Fibroblast of lung (primary cell): ENCODE results near the gene SORCS2. TPM values are rescaled to one million over a fixed set of nuclear protein-coding genes. Genes with fewer than 3 reads are reported as not detected.

Experiments
- DNase-seq, 2 donors: peaks; one replicate each; pipeline versions ENCODE4 v3.0.0 to v3.0.0-alpha.2; 2010; ENCODE audit warnings: low read depth in 2 of 2
- H2AFZ ChIP-seq: 2 replicates; pipeline ENCODE4 v1.5.1; 2012; ENCODE audit warnings: low read length, control low read depth, inconsistent platforms
- H3K27ac ChIP-seq: 2 replicates; pipeline ENCODE4 v1.5.1; 2011; ENCODE audit warnings: low read length, control low read depth; ENCODE audit not compliant: insufficient read depth
- H3K27me3 ChIP-seq: 2 replicates; pipeline ENCODE4 v1.5.1; 2011; ENCODE audit warnings: mild to moderate bottlenecking, low read length; ENCODE audit not compliant: control insufficient read depth, insufficient read depth
- H3K36me3 ChIP-seq: 2 replicates; pipeline ENCODE4 v1.5.1; 2011; ENCODE audit warnings: low read length; ENCODE audit not compliant: control insufficient read depth, insufficient read depth
- H3K4me1 ChIP-seq: 2 replicates; pipeline ENCODE4 v1.5.1; 2011; ENCODE audit warnings: low read length; ENCODE audit not compliant: control insufficient read depth, insufficient read depth; ENCODE audit errors: extremely low read depth
- H3K4me2 ChIP-seq: 2 replicates; pipeline ENCODE4 v1.5.1; 2011; ENCODE audit warnings: low read length, control low read depth; ENCODE audit not compliant: insufficient read depth; ENCODE audit errors: extremely low read depth
- H3K4me3 ChIP-seq, 4 experiments: fragments of 200-600 bp in 1 of 4; sonication (generic) in 1 of 4; replicated peaks in 1 of 4; 2 replicates each; pipeline ENCODE4 v1.5.1; 2011 to 2016; ENCODE audit warnings: low read length in 4 of 4, low read depth in 3 of 4, mild to moderate bottlenecking in 3 of 4, control low read depth in 2 of 4, inconsistent platforms in 1 of 4, mixed read lengths in 1 of 4; ENCODE audit not compliant: insufficient read depth in 1 of 4; ENCODE audit errors: control extremely low read depth in 1 of 4
- H3K79me2 ChIP-seq: 2 replicates; pipeline ENCODE4 v1.5.1; 2012; ENCODE audit warnings: mild to moderate bottlenecking, low read length, inconsistent platforms; ENCODE audit not compliant: control insufficient read depth, insufficient read depth
- H3K9ac ChIP-seq: 2 replicates; pipeline ENCODE4 v1.5.1; 2011; ENCODE audit warnings: mild to moderate bottlenecking, low read length, control low read depth; ENCODE audit not compliant: insufficient read depth
- H3K9me3 ChIP-seq: 2 replicates; pipeline ENCODE4 v1.5.1; 2012; ENCODE audit warnings: low read depth, low read length; ENCODE audit not compliant: control insufficient read depth, insufficient read depth
- H4K20me1 ChIP-seq: 2 replicates; pipeline ENCODE4 v1.5.1; 2011; ENCODE audit warnings: low read length; ENCODE audit not compliant: control insufficient read depth, insufficient read depth; ENCODE audit errors: extremely low read depth
- EZH2 ChIP-seq: IDR thresholded peaks from 2 replicates; pipeline ENCODE4 v1.5.1; 2012; ENCODE audit warnings: low read length, control low read depth, mild to moderate bottlenecking; ENCODE audit errors: missing control alignments
- polyA plus RNA-seq, 2 donors: library from polyadenylated mRNA; depleted of rRNA in 1 of 2; stranded (reverse) in 1 of 2; unstranded in 1 of 2; fragments of >200 nt; gene quantifications; 2 replicates each; pipeline ENCODE4 v1.2.1, GENCODE V29; 2011 to 2012; ENCODE audit warnings: missing spikeins in 1 of 2
- total RNA-seq: library from RNA; depleted of rRNA; stranded (reverse); fragments of >200 nt; gene quantifications from 2 replicates; pipeline ENCODE4 v1.2.1, GENCODE V29; 2014
- TF ChIP-seq, protein P1 (sequence below), 2 donors: IDR thresholded peaks in 1 of 2; conservative IDR thresholded peaks in 1 of 2; 1 replicate in 1 of 2; 2 replicates in 1 of 2; pipeline ENCODE4 v1.5.1; 2011 to 2012; ENCODE audit warnings: low read length in 2 of 2, control low read depth in 1 of 2, inconsistent platforms in 1 of 2, low read depth in 1 of 2, mild to moderate bottlenecking in 1 of 2

The SORCS2 gene
- total and polyA plus RNA-seq, 2 donors (not counting 1 experiment from before 2014, with no cell fraction given): 0.17 to 0.41 TPM

DNA sequence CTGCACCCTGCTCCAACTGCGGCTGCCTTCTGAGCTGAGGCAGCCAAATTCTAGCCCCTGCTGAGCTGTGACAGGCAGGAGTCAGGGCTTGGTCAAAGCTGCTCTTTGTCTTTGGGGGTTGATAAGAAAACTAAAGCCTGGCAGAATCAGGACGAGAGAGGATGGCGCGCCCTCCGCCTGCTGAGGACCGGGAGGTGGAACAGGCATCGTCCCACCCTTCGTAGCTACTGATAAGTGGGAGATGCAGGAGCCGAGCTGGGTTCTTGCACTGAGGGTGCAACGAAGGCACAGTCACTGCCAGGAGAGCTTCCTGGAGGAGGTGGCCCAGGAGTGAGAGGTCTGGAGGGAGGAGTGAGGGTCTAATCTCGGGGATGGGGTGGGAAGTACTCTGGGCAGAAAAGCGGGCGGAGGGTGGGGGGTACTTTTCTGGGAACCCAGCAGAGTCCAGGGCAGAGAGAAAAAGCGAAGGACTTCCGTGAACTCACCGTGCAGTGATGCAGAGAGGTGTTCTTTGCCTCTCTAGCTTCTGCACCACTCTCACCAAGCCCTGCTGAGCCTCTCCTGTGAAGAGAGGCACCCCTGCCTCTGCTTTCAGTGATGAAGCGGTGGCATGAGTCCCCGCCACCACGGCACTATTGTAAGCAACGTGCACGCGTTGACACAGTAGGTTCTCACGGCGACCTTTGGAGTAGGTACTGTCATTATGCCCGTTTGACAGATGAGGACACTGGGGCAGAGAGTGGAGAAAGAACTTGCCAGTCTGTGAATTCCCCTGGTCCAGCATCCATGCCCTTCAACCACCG lies 107.8 kb downstream of the SORCS2 start:
- H2AFZ ChIP-seq: no peak overlapping the region
- no peak overlapping the region for H3K4me3 ChIP-seq
- TF ChIP-seq, protein P1, sequence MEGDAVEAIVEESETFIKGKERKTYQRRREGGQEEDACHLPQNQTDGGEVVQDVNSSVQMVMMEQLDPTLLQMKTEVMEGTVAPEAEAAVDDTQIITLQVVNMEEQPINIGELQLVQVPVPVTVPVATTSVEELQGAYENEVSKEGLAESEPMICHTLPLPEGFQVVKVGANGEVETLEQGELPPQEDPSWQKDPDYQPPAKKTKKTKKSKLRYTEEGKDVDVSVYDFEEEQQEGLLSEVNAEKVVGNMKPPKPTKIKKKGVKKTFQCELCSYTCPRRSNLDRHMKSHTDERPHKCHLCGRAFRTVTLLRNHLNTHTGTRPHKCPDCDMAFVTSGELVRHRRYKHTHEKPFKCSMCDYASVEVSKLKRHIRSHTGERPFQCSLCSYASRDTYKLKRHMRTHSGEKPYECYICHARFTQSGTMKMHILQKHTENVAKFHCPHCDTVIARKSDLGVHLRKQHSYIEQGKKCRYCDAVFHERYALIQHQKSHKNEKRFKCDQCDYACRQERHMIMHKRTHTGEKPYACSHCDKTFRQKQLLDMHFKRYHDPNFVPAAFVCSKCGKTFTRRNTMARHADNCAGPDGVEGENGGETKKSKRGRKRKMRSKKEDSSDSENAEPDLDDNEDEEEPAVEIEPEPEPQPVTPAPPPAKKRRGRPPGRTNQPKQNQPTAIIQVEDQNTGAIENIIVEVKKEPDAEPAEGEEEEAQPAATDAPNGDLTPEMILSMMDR (conservative IDR thresholded peaks at IDR 0.05 in 1 of 2, IDR thresholded peaks at IDR 0.05 in 1 of 2; ENCODE audit: low read depth in 1 of 2, low read length in 2 of 2): no peak
- TF ChIP-seq EZH2: no peak
- no peaks in the 10 kb centered on the region for H3K36me3 ChIP-seq
- no peaks in the 10 kb centered on the region for H3K4me1 ChIP-seq
- H3K4me2 ChIP-seq: no peak overlapping the region
- H3K9me3 ChIP-seq: no peaks in the 10 kb centered on the region
- H3K79me2 ChIP-seq: no peaks in the 10 kb centered on the region
- no peak overlapping the region for H3K9ac ChIP-seq
- DNase-seq: no peak
- no peaks in the 10 kb centered on the region for H4K20me1 ChIP-seq
- no peak overlapping the region for H3K27ac ChIP-seq
- no peaks in the 10 kb centered on the region for H3K27me3 ChIP-seq

DNA sequence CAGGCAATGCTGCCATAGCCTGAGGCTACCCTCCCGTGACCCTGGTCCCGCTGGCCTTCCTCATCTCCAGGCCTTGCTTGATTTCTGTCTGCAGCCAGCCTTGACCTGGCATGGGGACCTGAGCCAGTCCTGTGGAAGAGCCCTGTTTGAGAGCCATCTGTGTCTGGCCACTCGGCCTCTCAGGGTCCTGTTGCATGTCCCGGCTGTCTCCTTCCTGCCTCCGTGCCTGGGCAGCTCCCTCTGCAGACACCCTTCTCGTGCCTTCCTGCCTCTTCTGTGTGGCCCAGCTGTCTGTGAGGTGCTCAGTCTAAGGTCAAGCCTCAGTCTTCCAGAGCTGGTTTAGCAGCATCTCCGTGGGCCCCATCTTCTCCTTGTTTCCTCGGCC lies 108.4 kb downstream of the SORCS2 start:
- no peak overlapping the region for H3K4me3 ChIP-seq
- no peaks in the 10 kb centered on the region for H4K20me1 ChIP-seq

DNA sequence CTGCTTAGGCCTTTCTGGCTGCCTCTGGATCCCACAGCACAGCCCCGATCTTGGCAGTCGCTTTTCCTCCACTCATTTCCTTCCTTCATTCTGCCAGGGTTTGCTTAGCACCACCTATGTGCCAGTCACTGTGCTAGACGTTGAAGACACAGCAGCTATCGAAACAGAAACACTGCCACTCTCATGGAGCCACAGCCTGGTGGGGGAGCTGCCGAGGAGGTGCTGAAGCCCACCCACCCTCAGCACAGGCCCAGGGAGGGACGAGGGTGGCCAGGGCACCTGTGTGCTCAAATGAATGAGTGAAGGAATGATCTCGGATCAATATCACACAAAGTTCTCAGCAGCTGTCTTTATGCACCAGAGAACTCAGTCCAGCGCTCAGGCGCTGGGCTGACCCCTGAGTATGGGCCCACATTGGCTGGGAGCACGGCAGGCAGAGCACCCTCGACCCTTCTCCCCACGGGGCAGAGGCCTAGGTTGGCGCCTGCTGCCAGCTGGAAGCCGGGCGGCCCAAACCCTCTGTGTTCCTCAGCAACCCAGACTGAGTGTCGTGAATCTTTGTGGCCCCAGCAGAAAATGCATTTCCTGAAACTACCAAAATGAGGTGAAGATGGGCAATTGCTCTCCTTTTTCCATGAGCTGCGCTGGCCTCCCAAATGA lies 108.9 kb downstream of the SORCS2 start:
- no peaks in the 10 kb centered on the region for H3K79me2 ChIP-seq
- H3K4me1 ChIP-seq: no peaks in the 10 kb centered on the region
- DNase-seq: no peak
- H3K27ac ChIP-seq: no peak overlapping the region
- H3K27me3 ChIP-seq: no peaks in the 10 kb centered on the region
- H3K4me2 ChIP-seq: no peak overlapping the region
- no peaks in the 10 kb centered on the region for H3K9me3 ChIP-seq
- H2AFZ ChIP-seq: no peak overlapping the region
- H3K9ac ChIP-seq: no peak overlapping the region
- H3K4me3 ChIP-seq: no peak overlapping the region
- H4K20me1 ChIP-seq: no peaks in the 10 kb centered on the region
- H3K36me3 ChIP-seq: no peaks in the 10 kb centered on the region
- TF ChIP-seq, protein P1 (conservative IDR thresholded peaks at IDR 0.05 in 1 of 2, IDR thresholded peaks at IDR 0.05 in 1 of 2; ENCODE audit: low read depth in 1 of 2, low read length in 2 of 2): no peak
- TF ChIP-seq EZH2: no peak

More for the DNA sequence above, 108.4 kb downstream of the SORCS2 start:
- TF ChIP-seq EZH2: no peak
- Histone ChIP-seq H3K36me3 (no peaks in the 10 kb centered on the region), H3K9me3 (no peaks in the 10 kb centered on the region), H3K27ac (no peak overlapping the region), H3K79me2 (no peaks in the 10 kb centered on the region), H3K27me3 (no peaks in the 10 kb centered on the region), H3K4me1 (no peaks in the 10 kb centered on the region), H3K4me2 (no peak overlapping the region), H2AFZ (no peak overlapping the region), H3K9ac (no peak overlapping the region)
- no peak for DNase-seq
